Activated CD4-positive, alpha-beta T cell treated with anti-CD3 and anti-CD28 coated beads, Interleukin-2, Interleukin-6, amounts not matched to agents 100 ng/mL and 50 ng/mL, durations not matched to agents 16 hours and 8 hours (primary cell): ENCODE measurements around the gene SCN1A.
A peak's percentile ranks its signal among the peaks of the same experiment; 100 is the strongest.
"Not testable (repeated sequence)": the region's sequence is repeated elsewhere in the genome, so short reads cannot be mapped to it uniquely, and the experiment has no call there.

Source experiments
- DNase-seq: peaks from one replicate; pipeline ENCODE4 v3.0.0-alpha.2; 2020

Gene SCN1A

GRCh38 chr2:166135152-166135848 is 7.5 kb upstream of the SCN1A start:
- DNase-seq = no peak

DNA sequence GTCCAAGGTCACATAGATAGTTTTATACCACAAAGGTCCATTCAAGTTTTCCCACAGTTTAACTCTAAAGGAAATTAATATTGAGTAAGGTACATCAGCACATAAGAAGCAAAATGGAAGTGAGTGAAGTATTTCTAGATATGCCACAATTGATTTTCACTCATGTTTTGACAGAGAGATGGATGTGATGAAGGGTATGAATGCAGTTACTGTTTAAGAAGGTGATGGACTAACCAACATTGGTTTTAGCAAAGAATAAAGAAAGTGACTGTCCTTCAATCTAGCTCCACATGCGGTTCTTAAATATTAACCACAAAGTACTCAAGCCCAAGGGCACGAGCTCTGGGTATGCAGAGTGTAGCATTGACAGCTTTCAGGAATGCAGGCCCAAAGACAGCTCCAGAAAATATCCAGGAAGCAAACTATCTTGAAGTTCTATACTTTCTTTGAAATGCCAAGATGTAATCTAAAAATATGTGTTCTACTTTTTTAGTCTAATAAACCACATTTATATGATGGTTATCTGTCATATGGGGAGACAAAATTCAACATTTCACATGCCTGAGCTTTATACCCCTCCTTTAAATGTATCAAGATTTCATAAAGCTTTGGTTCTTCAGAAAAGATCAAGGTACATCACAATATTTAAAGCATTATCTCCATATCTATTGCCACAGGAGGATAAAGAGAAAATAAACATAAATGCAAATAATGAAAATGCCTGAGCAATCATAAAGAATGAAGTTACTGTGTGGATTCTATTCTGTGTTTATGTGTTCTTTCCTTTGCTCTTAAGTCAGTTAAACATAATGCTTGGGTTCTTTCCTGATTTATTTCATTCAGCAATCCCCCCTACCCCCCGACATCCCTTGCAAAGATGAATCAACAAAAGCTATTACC is 6.7 kb upstream of the SCN1A start:
- no peak for DNase-seq

DNA sequence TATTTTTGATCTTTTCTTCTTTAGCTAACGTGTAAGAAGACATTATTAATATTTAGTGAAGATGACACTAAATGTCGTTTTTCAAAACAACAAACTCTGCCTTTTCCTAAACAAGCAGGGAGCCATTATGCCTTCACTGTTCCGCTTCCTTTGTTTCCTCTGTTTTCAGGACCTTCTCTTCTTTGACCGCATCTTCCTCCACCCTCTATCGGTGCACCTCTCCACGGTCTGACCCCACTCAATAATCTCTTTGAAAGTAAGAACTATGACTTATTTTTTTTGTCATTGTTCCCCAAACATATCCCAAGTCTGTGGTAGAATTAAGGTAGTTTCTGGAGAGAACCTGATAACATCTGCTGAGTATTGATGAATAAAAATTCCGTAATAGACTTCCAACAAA is 5.8 kb upstream of the SCN1A start:
- no peak for DNase-seq

DNA sequence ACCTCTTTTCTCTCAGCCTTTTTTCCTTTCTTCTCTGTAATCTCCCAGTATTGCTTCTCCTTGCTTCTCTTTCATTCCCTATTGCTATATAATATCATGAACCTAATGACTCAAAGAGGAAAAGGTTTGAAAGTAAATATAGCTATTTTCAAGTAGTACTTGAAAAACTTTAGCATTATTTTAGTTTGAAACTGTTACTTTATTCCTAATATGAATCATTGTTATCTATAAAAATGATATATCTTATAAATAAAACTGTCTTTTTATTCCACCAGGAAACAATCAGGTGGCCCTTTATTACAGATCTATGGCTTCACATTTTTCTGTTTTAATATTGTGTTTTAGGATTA is 311 bp upstream of the SCN1A start:
- DNase-seq = no peak

DNA sequence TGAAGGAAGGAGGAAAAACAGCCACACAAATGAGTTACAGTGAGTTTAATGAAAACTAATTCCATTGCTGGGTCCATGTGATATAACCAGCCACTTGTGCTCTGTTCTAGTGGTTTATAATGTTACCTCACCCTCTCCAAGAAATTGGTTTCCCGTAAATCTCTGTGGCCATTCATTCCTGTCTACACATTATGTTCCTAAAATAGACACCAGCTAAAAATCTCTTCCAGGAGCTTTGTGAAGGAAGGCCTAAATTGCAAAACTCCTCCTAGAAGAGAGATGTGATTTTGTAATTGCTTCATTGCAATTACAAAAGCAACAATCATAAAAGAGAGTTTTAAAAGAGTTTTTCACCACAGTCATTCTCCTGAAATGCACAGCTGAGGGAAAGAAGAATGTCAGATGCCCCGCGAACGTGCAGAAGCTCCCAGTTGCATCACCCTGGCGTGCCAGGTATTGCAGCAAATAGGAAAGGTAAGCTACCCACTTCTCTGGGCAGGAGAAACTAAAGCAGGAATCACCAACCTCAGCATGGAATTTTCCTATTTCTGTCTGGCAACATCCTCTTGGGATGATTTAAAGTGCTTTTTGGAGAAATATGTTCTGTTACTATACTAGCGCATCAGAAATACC is 1.7 kb downstream of the SCN1A start:
- no peak for DNase-seq

DNA sequence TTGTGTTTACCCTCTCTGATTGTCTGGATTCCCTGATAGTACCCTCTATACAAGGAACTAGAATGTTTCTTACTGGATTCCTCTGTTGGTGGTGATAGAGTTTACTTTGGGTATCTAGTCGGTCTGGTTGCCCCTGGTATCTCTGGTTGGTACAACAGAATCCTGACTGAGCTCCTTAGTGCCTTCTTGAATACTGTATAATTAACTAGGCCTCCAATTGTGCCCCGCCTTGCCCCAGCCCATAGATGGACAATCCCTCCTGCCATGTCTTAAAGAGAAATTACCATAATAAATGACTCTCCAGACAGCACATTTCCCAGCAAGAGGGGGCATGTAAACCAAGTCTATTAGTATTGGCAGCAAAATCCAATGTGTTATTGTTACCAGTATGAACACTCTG is 2.3 kb downstream of the SCN1A start:
- no peak for DNase-seq

- DNase-seq = no peak
These were observed 9.6 kb downstream of the SCN1A start for GRCh38 chr2:166118180-166118579.

GRCh38 chr2:166117491-166117890 is 10.3 kb downstream of the SCN1A start:
- DNase-seq = no peak

GRCh38 chr2:166115589-166115988 is 12.2 kb downstream of the SCN1A start:
- DNase-seq = no peak

GRCh38 chr2:166112193-166112605 is 15.6 kb downstream of the SCN1A start:
- DNase-seq = peak; percentile 61

DNA sequence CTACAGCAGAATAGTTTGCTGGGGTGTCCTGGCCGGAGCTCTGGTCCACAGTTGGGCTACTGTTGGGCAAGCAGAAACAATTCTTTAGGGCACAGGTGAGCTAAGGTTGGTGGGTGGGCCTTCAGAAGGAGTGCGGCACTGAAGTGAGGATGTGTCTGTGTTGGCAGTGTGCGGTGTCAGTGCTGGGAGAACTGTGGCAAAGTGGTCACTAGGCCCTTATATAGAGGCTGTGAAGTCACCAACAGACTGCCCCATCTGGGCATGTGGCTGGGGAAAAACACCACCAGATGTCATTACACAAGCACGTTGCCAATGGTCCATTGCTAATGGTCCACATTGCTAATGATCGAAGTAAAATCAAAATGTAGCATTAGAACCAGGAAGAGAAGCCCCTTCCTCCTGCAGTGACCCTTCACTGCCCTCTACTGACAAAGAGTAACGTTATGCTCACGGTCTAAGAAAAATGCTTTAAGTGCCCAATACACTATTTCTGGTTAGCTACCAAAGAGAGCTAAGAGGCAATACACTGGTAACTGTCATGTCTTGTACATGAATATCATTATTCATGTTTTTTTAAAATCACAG is 21.3 kb downstream of the SCN1A start:
- DNase-seq = no peak

- DNase-seq = no peak
These were observed 23.0 kb downstream of the SCN1A start for GRCh38 chr2:166104773-166105172.

DNA sequence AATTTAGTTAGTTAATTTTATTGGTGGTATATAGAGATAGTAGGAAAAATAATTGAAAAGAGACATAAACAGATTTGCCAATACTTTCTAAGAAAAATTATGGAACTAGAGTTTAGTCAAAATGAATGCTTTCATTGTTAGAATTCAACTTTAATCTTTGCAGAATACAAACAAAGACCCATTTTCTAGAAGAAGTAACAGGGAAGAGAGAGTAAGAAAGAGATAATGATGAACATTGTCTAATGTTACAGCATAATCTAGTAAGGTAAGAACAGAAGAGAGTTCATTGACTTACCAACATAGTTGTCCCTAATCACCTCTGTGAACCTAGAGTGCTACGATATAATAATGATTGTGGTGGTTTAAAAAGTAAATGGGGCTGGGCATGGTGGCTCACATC is 23.7 kb downstream of the SCN1A start:
- no peak for DNase-seq

GRCh38 chr2:166103277-166103676 is 24.5 kb downstream of the SCN1A start:
- not testable (repeated sequence) for DNase-seq

DNA sequence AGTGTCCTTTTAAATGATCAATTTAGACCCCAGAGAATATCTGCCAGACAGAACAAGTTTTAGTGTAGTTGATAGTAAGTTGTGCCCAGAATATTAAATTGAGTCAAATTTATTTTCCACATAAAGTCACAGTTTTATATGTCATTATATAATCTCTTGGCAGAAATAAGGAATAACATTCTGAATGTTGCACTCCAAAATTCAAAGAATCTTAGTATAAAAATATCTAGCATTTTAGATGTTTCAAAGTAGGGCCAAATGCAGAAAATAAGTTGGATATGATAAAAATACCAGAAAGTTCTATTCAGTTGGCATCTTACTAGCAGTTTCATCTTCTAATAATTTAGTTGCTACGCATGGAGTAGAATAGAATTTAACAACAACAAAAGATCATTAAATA is 33.5 kb downstream of the SCN1A start:
- no peak for DNase-seq

DNA sequence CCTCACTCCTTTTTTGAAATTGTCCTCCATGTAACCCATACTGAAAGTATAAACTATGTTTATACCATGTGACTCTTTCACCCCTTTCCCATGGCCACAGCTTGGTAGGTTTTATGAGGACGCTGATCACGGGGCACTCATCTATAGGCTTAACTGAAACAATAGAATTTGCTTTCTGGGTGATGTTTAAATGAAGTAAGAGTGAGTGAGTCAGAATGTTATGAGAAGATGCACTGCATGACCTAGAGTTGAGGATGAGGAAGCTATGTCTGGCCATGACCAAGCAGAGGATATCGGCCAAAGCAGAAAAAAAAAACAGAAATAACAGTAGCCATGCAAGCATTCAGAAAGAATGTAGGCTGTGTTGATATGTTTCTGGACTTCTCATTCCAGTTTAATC is 34.9 kb downstream of the SCN1A start:
- DNase-seq = no peak

GRCh38 chr2:166091439-166091838 is 36.4 kb downstream of the SCN1A start:
- no peak for DNase-seq

DNA sequence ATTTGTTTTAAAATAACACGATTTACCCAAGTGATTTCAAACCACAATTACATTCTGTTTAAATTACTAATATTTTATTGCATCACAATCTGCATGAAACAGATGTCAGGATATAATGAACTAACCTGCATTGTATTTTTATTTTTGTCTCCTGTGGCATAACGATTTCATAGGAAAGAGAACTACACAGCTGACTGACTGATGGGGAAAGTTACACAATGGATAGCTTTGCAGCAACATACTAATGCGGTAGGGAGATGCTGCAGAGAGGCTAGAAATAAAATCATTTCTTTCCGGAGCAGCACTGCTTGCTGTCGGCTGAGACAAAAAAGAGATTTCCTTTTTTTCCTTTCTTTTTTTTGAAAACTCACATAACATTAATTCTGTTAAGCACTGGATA is 36.9 kb downstream of the SCN1A start:
- DNase-seq = no peak

- no peak for DNase-seq
These were observed 37.5 kb downstream of the SCN1A start for GRCh38 chr2:166090346-166090745.

DNA sequence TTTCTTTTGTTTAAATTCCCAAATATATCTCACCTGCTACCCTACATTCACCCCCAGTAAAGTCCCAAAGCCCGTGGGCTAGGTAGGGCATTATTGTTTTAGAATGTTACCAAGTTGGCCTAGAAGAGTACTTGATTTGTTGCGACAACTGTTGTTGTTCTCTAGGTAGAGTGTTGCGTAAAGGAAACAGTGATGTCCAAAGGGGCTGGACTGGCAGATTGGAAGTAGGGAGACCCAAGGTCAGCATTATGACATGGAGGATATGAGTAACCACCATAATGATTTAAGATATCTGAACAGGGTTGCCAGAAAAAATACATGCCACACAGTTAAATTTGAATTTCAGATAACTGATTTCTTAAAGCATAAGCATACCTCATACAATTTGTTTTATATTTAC is 39.2 kb downstream of the SCN1A start:
- DNase-seq = no peak

- DNase-seq = no peak
These were observed 43.5 kb downstream of the SCN1A start for GRCh38 chr2:166084301-166084700.

DNA sequence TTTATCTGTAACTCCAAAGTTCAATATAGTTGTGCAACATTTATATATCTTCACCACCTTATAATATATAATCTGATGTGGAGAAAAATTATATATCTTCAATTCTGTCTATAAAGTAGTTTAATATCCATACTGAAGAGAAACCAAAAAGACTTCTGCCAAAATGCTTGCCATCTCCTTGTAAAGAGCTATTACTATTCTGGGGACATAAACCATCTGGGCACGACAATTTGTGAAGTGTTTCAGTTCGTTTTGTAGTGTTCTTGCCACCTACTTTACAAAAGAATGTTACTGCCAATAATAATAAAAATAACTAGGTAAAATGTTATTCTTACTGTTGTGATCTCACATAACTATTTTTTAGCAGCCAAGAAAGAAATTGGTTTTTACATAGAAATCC is 45.1 kb downstream of the SCN1A start:
- no peak for DNase-seq

DNA sequence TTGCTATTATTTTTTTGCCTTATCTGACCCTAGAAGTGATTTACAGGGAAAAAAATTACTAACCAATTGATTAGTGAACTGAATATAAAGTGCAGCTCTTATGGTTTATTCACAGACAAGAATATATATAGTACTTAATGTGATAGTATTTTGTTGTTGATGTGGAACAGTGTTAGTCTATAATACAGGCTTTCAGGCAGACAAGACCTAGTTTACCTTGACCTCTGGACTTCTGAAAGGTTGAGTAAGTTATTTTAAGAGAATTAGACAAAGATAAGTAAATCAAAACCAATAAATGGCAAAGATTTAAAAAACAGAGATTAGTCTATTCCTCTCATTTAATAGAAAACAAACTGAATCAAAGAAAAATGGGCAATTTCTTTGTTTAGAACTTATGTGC is 46.0 kb downstream of the SCN1A start:
- no peak for DNase-seq
